ENCODE data around the gene ACOD1. TPM values are rescaled to one million over a fixed set of nuclear protein-coding genes. Genes with fewer than 3 reads are reported as not detected.

Gene ACOD1
- polyA plus RNA-seq, 2 donors: not detected

- Histone ChIP-seq H3K4me1 (ENCODE audit: control insufficient read depth in 2 of 2, insufficient read depth in 2 of 2, low read length in 1 of 2) (no peaks in the 10 kb centered on the region), H3K27me3 (ENCODE audit: control insufficient read depth in 1 of 2, insufficient read depth in 2 of 2, low read length in 2 of 2) (no peaks in the 10 kb centered on the region), H3K36me3 (ENCODE audit: control insufficient read depth in 2 of 2, insufficient read depth in 2 of 2, low read length in 1 of 2) (no peaks in the 10 kb centered on the region), H3K9me3 (ENCODE audit: control insufficient read depth in 2 of 2, insufficient read depth in 1 of 2, low read depth in 1 of 2, low read length in 1 of 2) (no peaks in the 10 kb centered on the region), H3K4me3 (ENCODE audit: low read depth in 1 of 2, low read length in 2 of 2) (no peak overlapping the region), H3K27ac (ENCODE audit: low read depth in 2 of 2, low read length in 1 of 2) (no peak overlapping the region)
- WGBS, 2 donors: 85 to 93% methylated on average over 6 of the region's 6 CpGs
These were observed 18.7 kb downstream of the ACOD1 start for GRCh38 chr13:76967031-76967430.

GRCh38 chr13:76968041-76968440 lies 19.7 kb downstream of the ACOD1 start:
- Histone ChIP-seq H3K9me3 (ENCODE audit: control insufficient read depth in 2 of 2, insufficient read depth in 1 of 2, low read depth in 1 of 2, low read length in 1 of 2) (no peaks in the 10 kb centered on the region), H3K4me1 (ENCODE audit: control insufficient read depth in 2 of 2, insufficient read depth in 2 of 2, low read length in 1 of 2) (no peaks in the 10 kb centered on the region), H3K36me3 (ENCODE audit: control insufficient read depth in 2 of 2, insufficient read depth in 2 of 2, low read length in 1 of 2) (no peaks in the 10 kb centered on the region), H3K27me3 (ENCODE audit: control insufficient read depth in 1 of 2, insufficient read depth in 2 of 2, low read length in 2 of 2) (no peaks in the 10 kb centered on the region), H3K4me3 (ENCODE audit: low read depth in 1 of 2, low read length in 2 of 2) (no peak overlapping the region), H3K27ac (ENCODE audit: low read depth in 2 of 2, low read length in 1 of 2) (no peak overlapping the region)
- 82 to 87% methylated on average over 6 of the region's 6 CpGs for WGBS, 2 donors

GRCh38 chr13:76969488-76970365 lies 21.4 kb downstream of the ACOD1 start:
- H3K4me1 ChIP-seq (ENCODE audit: control insufficient read depth in 2 of 2, insufficient read depth in 2 of 2, low read length in 1 of 2): no peaks in the 10 kb centered on the region
- H3K9me3 ChIP-seq (ENCODE audit: control insufficient read depth in 2 of 2, insufficient read depth in 1 of 2, low read depth in 1 of 2, low read length in 1 of 2): no peaks in the 10 kb centered on the region
- no peak overlapping the region for H3K27ac ChIP-seq (ENCODE audit: low read depth in 2 of 2, low read length in 1 of 2)
- no peaks in the 10 kb centered on the region for H3K27me3 ChIP-seq (ENCODE audit: control insufficient read depth in 1 of 2, insufficient read depth in 2 of 2, low read length in 2 of 2)
- no peak overlapping the region for H3K4me3 ChIP-seq (ENCODE audit: low read depth in 1 of 2, low read length in 2 of 2)
- H3K36me3 ChIP-seq (ENCODE audit: control insufficient read depth in 2 of 2, insufficient read depth in 2 of 2, low read length in 1 of 2): no peaks in the 10 kb centered on the region
- 55 to 66% methylated on average over 5 of the region's 5 CpGs for whole genome bisulfite sequencing, 2 donors

- H3K4me3 ChIP-seq (ENCODE audit: low read depth in 1 of 2, low read length in 2 of 2): no peak overlapping the region
- H3K36me3 ChIP-seq (ENCODE audit: control insufficient read depth in 2 of 2, insufficient read depth in 2 of 2, low read length in 1 of 2): no peaks in the 10 kb centered on the region
- no peak overlapping the region for H3K27ac ChIP-seq (ENCODE audit: low read depth in 2 of 2, low read length in 1 of 2)
- WGBS, 2 donors: 52 to 69% methylated on average over 3 of the region's 3 CpGs
- no peaks in the 10 kb centered on the region for H3K9me3 ChIP-seq (ENCODE audit: control insufficient read depth in 2 of 2, insufficient read depth in 1 of 2, low read depth in 1 of 2, low read length in 1 of 2)
- no peaks in the 10 kb centered on the region for H3K4me1 ChIP-seq (ENCODE audit: control insufficient read depth in 2 of 2, insufficient read depth in 2 of 2, low read length in 1 of 2)
- H3K27me3 ChIP-seq (ENCODE audit: control insufficient read depth in 1 of 2, insufficient read depth in 2 of 2, low read length in 2 of 2): no peaks in the 10 kb centered on the region
These were observed 22.9 kb downstream of the ACOD1 start for GRCh38 chr13:76971215-76971614.

- WGBS, 2 donors: 64 to 68% methylated on average over 19 of the region's 19 CpGs
- Histone ChIP-seq H3K9me3 (ENCODE audit: control insufficient read depth in 2 of 2, insufficient read depth in 1 of 2, low read depth in 1 of 2, low read length in 1 of 2) (no peaks in the 10 kb centered on the region), H3K27me3 (ENCODE audit: control insufficient read depth in 1 of 2, insufficient read depth in 2 of 2, low read length in 2 of 2) (no peaks in the 10 kb centered on the region), H3K36me3 (ENCODE audit: control insufficient read depth in 2 of 2, insufficient read depth in 2 of 2, low read length in 1 of 2) (no peaks in the 10 kb centered on the region), H3K27ac (ENCODE audit: low read depth in 2 of 2, low read length in 1 of 2) (no peak overlapping the region), H3K4me3 (ENCODE audit: low read depth in 1 of 2, low read length in 2 of 2) (no peak overlapping the region), H3K4me1 (ENCODE audit: control insufficient read depth in 2 of 2, insufficient read depth in 2 of 2, low read length in 1 of 2) (no peaks in the 10 kb centered on the region)
These were observed 23.8 kb downstream of the ACOD1 start for GRCh38 chr13:76971851-76972829.

GRCh38 chr13:76973920-76974617 lies 25.8 kb downstream of the ACOD1 start:
- H3K4me3 ChIP-seq (ENCODE audit: low read depth in 1 of 2, low read length in 2 of 2): no peak overlapping the region
- H3K36me3 ChIP-seq (ENCODE audit: control insufficient read depth in 2 of 2, insufficient read depth in 2 of 2, low read length in 1 of 2): no peaks in the 10 kb centered on the region
- no peaks in the 10 kb centered on the region for H3K4me1 ChIP-seq (ENCODE audit: control insufficient read depth in 2 of 2, insufficient read depth in 2 of 2, low read length in 1 of 2)
- no peak overlapping the region for H3K27ac ChIP-seq (ENCODE audit: low read depth in 2 of 2, low read length in 1 of 2)
- 91 to 92% methylated on average over 6 of the region's 6 CpGs for WGBS, 2 donors
- H3K27me3 ChIP-seq (ENCODE audit: control insufficient read depth in 1 of 2, insufficient read depth in 2 of 2, low read length in 2 of 2): no peaks in the 10 kb centered on the region
- H3K9me3 ChIP-seq (ENCODE audit: control insufficient read depth in 2 of 2, insufficient read depth in 1 of 2, low read depth in 1 of 2, low read length in 1 of 2): no peaks in the 10 kb centered on the region

- no peaks in the 10 kb centered on the region for H3K36me3 ChIP-seq (ENCODE audit: control insufficient read depth in 2 of 2, insufficient read depth in 2 of 2, low read length in 1 of 2)
- no peak overlapping the region for H3K4me3 ChIP-seq (ENCODE audit: low read depth in 1 of 2, low read length in 2 of 2)
- no peak overlapping the region for H3K27ac ChIP-seq (ENCODE audit: low read depth in 2 of 2, low read length in 1 of 2)
- WGBS, 2 donors: 63 to 74% methylated on average over 3 of the region's 3 CpGs
- no peaks in the 10 kb centered on the region for H3K9me3 ChIP-seq (ENCODE audit: control insufficient read depth in 2 of 2, insufficient read depth in 1 of 2, low read depth in 1 of 2, low read length in 1 of 2)
- no peaks in the 10 kb centered on the region for H3K4me1 ChIP-seq (ENCODE audit: control insufficient read depth in 2 of 2, insufficient read depth in 2 of 2, low read length in 1 of 2)
- H3K27me3 ChIP-seq (ENCODE audit: control insufficient read depth in 1 of 2, insufficient read depth in 2 of 2, low read length in 2 of 2): no peaks in the 10 kb centered on the region
These were observed 26.3 kb downstream of the ACOD1 start for GRCh38 chr13:76974618-76974975.

- 58 to 71% methylated on average over 6 of the region's 6 CpGs for WGBS, 2 donors
- H3K4me1 ChIP-seq (ENCODE audit: control insufficient read depth in 2 of 2, insufficient read depth in 2 of 2, low read length in 1 of 2): no peaks in the 10 kb centered on the region
- H3K27me3 ChIP-seq (ENCODE audit: control insufficient read depth in 1 of 2, insufficient read depth in 2 of 2, low read length in 2 of 2): no peaks in the 10 kb centered on the region
- H3K27ac ChIP-seq (ENCODE audit: low read depth in 2 of 2, low read length in 1 of 2): no peak overlapping the region
- no peaks in the 10 kb centered on the region for H3K36me3 ChIP-seq (ENCODE audit: control insufficient read depth in 2 of 2, insufficient read depth in 2 of 2, low read length in 1 of 2)
- H3K9me3 ChIP-seq (ENCODE audit: control insufficient read depth in 2 of 2, insufficient read depth in 1 of 2, low read depth in 1 of 2, low read length in 1 of 2): no peaks in the 10 kb centered on the region
- no peak overlapping the region for H3K4me3 ChIP-seq (ENCODE audit: low read depth in 1 of 2, low read length in 2 of 2)
These were observed 27.6 kb downstream of the ACOD1 start for GRCh38 chr13:76975863-76976262.

GRCh38 chr13:76976490-76976889 lies 28.2 kb downstream of the ACOD1 start:
- no peaks in the 10 kb centered on the region for H3K9me3 ChIP-seq (ENCODE audit: control insufficient read depth in 2 of 2, insufficient read depth in 1 of 2, low read depth in 1 of 2, low read length in 1 of 2)
- H3K27ac ChIP-seq (ENCODE audit: low read depth in 2 of 2, low read length in 1 of 2): no peak overlapping the region
- H3K36me3 ChIP-seq (ENCODE audit: control insufficient read depth in 2 of 2, insufficient read depth in 2 of 2, low read length in 1 of 2): no peaks in the 10 kb centered on the region
- H3K4me3 ChIP-seq (ENCODE audit: low read depth in 1 of 2, low read length in 2 of 2): no peak overlapping the region
- H3K4me1 ChIP-seq (ENCODE audit: control insufficient read depth in 2 of 2, insufficient read depth in 2 of 2, low read length in 1 of 2): no peaks in the 10 kb centered on the region
- peaks cover 0 to 4% of the 10 kb centered on the region in 2 donors for H3K27me3 ChIP-seq (ENCODE audit: control insufficient read depth in 1 of 2, insufficient read depth in 2 of 2, low read length in 2 of 2)
- 33 to 49% methylated on average over 8 of the region's 8 CpGs for WGBS, 2 donors
